GM18508 (cell line): ENCODE data around the gene RAPSN.

Source experiments
- ATAC-seq: cut with Tn5 transposase; IDR thresholded peaks from one replicate; pipeline ENCODE4 v1.9.1; 2021; ENCODE audit warnings: moderate number of reproducible peaks; ENCODE audit not compliant: insufficient read depth, unreplicated experiment

The RAPSN gene

DNA sequence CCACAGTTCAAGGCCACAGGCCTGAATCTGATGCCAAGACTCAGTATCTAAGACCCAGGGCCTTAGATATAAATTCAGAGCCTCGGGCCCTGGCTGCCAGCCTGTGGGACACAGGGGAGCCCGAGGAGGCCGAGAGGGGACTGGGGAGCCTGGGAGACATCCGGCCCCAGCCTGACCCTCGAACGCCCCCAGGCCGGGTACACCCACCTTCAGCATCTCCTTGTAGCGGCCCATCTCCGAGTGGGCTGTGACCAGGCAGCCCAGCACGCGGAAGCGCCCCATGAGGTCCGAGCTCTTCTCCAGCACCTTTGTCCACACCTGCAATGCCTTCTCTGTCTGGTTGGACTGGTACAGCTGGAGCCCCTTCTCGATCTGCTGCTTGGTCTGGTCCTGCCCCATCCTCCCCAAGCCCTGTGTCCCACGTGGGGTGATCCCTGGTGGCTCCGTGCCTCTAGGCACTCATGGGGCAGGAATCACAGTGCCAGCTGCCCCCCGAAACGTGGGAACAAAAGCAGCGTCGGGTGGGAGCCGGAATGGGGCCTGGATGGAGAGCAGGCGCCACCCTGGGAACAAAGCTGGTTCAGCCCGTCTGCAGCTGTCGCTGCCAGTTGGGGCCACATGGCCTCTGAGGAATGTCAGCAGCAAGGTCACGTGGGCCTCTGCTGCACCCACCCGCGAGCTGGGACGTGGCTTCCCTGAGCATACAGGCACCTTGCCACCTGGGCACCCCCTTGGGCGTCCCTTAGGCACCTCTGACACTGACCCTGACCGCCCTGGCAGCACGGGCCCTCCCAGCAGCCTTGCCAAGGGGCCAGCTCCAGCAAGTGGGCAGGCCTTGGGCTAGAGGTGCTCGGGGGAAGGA lies at the start of gene RAPSN:
TSS of gene RAPSN (minus strand) at position 571 of the 862 bp plus-strand sequence. CDS start at position 399, 172 bp downstream.
- ATAC-seq = no peak

GRCh38 chr11:47498149-47498548 lies 49.2 kb upstream of the RAPSN start:
- no peak for ATAC-seq

DNA sequence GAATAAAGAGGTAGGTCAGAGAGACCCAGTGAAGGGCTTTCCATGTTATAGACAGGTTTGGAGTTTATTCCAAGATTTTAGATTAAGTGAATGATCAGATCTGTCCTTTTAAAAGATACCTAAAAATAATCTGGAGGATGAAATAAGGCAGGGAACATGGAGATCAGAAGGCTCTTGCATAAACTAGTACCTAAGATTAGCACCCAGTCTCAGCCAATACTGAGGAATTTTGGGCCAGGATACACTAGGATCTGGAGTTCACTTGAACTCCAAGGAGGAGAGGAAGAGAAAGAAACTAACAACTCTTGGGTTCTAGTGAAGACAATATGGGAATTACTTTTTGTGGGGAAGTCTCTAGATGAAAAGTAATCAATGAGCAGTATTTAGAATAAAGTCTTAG lies 47.9 kb upstream of the RAPSN start:
- ATAC-seq = no peak

- no peak for ATAC-seq
These were observed 46.9 kb upstream of the RAPSN start for GRCh38 chr11:47495856-47496217.

GRCh38 chr11:47495011-47495855 lies 46.3 kb upstream of the RAPSN start:
- no peak for ATAC-seq

DNA sequence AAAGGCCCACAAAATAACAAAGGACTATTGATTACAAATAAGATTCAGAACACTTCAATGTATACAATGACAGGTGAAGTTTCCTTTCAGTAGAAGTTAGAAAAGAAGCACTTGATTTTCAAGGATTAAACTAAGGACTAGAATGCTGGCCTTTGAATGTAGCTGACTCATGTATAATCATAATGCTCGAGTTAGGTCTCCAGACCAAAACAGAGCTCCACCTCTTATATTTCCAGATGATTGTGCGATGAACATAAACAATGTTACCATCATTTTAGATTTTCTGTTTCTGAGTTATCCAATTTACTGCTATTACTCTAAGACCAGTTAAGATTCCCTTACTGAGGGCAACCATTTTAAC lies 40.4 kb upstream of the RAPSN start:
- no peak for ATAC-seq

- no peak for ATAC-seq
These were observed 39.9 kb upstream of the RAPSN start for GRCh38 chr11:47488674-47489394.

- no peak for ATAC-seq
These were observed 39.2 kb upstream of the RAPSN start for GRCh38 chr11:47488111-47488510.

DNA sequence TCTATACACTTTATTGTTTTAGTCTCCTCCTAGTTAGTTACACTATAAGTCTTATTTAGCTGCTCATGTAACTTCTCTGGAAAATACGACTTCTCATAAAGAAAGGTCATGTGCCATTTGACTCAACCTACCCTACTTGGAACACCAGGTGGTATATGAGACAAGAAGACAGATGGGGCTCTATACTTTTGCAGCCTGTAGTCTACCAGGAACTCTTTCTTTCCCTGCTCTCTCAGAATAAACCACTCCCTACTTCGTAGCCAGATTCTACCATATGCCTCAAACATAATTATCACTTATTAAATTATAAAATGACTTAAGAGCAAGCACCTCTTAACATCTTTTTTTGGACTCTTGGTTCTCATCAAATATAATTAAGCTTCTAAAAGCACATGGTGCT lies 38.5 kb upstream of the RAPSN start:
- no peak for ATAC-seq

DNA sequence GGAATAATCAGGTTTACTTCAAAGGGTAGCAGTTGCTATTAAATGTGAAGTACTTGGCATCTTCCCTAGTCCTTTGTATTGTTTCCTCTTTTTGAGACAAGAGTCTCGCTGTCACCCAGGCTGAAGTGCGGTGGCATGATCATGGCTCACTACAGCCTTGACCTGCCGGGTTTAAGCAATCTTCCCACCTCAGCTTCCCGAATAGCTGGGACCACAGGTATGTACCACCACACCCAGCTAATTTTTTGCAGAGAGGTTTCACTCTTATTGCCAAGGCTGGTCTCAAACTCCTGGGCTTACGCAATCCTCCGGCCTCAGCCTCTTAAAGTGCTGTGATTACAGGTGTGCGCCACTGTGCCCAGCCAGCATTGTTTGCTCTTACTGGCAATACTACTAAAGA lies 36.2 kb upstream of the RAPSN start:
- ATAC-seq = no peak

DNA sequence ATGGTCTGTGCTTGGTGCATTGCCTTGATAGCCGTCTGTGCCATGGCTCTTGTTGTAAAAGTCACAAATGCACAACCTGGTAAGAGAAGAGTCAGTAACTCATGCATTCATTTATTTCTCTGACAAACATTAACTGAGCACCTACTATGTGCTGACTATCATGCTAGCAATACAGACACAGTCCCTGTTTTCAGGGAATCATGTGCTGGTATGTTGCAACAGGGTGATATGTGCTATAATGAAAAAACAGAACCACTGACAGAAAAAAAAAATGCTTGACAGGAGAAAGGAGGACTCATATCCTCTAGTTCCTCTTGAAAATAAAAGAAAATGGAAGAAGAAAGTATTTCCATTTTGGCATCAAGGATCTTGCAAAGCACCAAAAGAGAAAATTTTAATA lies 34.5 kb upstream of the RAPSN start:
- ATAC-seq = no peak

GRCh38 chr11:47480762-47481161 lies 31.8 kb upstream of the RAPSN start:
- ATAC-seq = no peak

DNA sequence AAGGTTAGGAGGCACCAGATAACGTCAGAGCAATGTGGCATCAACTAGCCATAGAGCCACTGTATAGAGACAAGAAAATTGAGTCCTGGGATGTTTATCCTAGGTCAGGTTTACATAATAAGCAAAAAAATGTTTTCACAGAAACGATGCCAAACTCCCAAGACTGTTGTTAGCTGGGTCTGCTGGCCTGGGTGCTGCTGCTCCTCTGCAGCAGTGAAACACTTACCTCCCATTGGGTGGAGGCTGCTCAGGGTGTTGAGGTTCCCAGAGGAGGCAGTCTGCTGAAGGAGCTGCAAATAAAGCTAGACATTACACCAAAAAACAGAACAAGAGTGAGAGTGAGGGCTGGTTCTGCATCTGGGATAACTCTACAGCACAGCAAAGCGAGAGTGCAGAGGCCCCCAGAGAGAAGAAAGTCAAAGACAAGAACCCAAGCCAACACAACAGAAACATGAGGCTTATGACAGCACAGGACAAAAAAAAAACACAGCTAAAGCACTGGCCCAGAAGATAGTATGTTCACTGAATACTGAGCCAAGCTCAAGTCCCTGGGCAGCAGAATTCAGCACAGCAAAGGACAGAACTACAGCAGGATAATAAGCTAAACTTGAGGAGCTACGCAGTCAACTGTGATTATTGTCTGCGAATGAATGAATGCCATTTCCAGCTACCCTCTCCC lies 29.9 kb upstream of the RAPSN start:
- ATAC-seq = no peak

DNA sequence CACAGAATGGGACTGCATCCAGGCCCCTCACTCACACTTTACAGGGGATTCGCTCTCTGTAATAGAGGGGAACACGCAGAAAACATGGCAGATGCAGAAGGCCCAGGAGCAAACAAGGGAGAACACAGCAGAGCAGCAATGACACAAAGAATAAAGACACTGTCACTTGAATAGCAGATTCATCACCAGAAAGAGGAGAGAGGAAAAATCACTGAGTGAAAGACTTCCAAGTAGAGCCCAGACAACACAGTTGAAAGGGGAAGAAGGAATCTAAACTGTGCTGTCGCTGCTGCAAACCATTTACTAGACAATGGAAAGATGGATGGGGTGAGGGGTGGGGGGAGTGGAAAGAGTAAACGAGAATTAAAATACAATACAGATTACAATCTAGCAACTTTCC lies 28.8 kb upstream of the RAPSN start:
- no peak for ATAC-seq

DNA sequence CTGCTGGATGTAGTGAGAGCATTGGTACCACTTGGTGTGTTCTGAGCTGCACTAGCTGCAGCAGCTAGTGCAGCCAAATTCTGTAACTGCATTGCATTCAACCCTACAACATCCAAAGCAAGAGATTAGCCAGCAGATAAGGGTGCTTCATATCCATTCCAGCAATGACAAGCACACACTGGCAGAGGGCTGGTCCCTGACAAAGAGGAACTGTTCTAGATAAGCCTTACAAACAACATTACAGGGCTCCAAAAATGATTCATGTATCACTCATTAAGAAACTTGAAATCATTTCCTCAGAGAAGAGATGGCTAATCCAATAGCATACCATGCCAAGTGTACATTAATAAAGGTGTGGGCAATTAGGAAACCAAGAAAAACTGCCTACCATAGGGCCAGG lies 28.4 kb upstream of the RAPSN start:
- no peak for ATAC-seq

DNA sequence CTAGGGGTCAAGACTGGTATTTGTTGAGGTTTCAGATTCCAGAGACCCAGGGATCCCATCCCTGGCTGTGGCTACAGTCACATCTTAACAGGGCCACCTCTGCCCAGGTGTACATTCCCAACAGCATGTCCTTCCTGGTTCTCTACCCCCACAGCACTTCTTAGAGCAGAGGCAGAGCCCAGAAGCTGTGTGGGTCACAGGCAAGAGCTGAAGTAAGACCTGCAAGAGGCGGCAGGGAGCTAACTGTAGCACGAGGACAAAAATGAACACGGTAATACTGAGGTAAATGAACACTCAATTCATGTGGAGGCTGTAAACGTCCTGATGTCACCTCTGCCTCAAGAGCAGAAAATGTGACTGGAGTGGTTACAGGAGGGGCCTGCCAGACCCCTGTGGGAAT lies 21.7 kb upstream of the RAPSN start:
- ATAC-seq = no peak

DNA sequence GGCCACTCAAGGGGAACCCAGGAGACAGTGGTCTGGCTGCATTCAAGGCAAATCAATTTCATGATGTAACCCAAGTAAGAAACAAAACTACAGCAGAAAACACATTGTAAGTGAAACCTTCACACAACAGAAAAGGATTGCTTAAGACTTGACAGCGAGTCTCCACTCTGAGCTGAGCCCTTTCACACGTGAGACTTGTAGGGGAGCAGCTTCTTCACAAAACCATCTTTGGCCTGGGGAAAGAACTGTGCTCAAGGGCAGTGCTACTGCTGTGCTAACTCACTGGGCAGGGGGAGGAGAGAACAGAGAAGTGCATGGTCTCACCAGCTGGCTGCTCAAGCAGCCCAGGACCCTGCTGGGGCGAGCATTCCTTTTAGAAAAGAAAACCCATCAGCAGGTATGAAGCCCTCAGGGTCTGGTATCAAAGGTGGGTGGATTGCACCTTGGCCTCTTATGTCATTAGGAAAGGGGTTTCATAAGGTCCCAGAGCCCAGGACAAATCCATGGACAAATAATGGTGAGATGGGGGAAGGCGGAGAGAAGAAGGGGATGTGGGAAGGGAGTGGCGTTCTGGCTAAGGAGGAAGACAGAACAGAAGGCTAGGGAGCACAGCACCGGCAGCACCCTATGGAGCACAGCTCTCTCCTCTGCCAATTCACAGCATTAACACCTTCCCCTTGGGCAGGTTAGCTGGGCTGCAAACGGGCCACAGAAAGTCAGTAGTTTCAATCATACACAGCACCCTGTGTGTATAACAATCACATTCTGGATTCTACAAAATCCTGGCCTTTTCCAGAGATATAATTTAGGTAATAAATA lies 20.6 kb upstream of the RAPSN start:
- no peak for ATAC-seq

- ATAC-seq = no peak
These were observed 19.8 kb upstream of the RAPSN start for GRCh38 chr11:47468598-47469214.

DNA sequence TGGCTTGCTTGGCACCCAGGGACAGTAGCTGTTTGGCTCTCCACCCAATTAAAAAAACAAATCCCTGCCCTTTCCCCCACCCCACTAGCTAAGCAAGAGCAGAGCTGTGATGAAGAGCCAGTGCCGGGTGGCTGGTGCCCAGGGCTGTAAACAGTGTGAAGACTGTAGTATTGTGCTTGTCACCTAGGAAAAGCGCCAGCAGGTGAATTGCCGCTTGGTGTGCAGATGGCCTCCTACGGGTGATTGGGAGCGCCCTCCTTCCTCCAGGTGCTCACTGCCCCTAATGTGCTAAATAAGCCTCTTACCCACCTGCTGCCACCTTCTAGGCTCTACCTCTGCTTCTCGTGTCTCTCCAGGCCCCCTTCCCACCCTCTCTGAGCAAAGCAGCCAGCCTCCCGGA lies 18.4 kb upstream of the RAPSN start:
- no peak for ATAC-seq
